Spinal cord (tissue), 10 donors: Measurements from ENCODE around the gene RGS11. TPM values are rescaled to one million over a fixed set of nuclear protein-coding genes. Genes with fewer than 3 reads are reported as not detected.

Experiments used
- DNase-seq, 6 donors: peaks; one replicate each; pipeline versions ENCODE4 v3.0.0 to v3.0.0-alpha.2; 2013 to 2015; ENCODE audit warnings: low spot score in 6 of 6, low read depth in 4 of 6
- H3K27ac ChIP-seq: one replicate; pipeline ENCODE4 v1.5.1; 2013; ENCODE audit warnings: low read depth, low read length, control low read depth
- H3K27me3 ChIP-seq: one replicate; pipeline ENCODE4 v1.6.1; 2013; ENCODE audit warnings: low read length; ENCODE audit not compliant: control insufficient read depth, insufficient read depth
- H3K36me3 ChIP-seq: one replicate; pipeline ENCODE4 v1.6.1; 2013; ENCODE audit warnings: low read length; ENCODE audit not compliant: control insufficient read depth, insufficient read depth
- H3K4me1 ChIP-seq: one replicate; pipeline ENCODE4 v1.6.1; 2013; ENCODE audit warnings: low read length; ENCODE audit not compliant: control insufficient read depth, insufficient read depth
- H3K4me3 ChIP-seq: one replicate; pipeline ENCODE4 v1.5.1; 2013; ENCODE audit warnings: low read depth, low read length, control low read depth
- H3K9me3 ChIP-seq: one replicate; pipeline ENCODE4 v1.6.1; 2013; ENCODE audit warnings: low read length; ENCODE audit not compliant: control insufficient read depth, insufficient read depth
- WGBS: methylation state at CpG from one replicate; pipeline ENCODE4 v1.1.5; 2013; ENCODE audit warnings: missing lambda C conversion rate; ENCODE audit not compliant: insufficient coverage; 5-methylcytosine and 5-hydroxymethylcytosine counted together
- polyA plus RNA-seq, 2 donors: library from polyadenylated mRNA; unstranded; fragments of 120-200 nt; gene quantifications; one replicate each; pipeline ENCODE4 v1.2.1, GENCODE V29; 2013; ENCODE audit not compliant: insufficient read length in 2 of 2
- total RNA-seq, 2 donors: library from RNA; depleted of rRNA in 1 of 2; stranded (reverse); fragments of 120-200 nt in 1 of 2; fragments of >200 nt in 1 of 2; gene quantifications; one replicate each; pipeline versions ENCODE4 v1.2.3 to v1.2.4, GENCODE V29; 2013 to 2014
- donor health status: healthy.

RGS11 gene
- total and polyA plus RNA-seq, 4 donors: 7.9 to 47.5 (median 21.2) TPM

DNA sequence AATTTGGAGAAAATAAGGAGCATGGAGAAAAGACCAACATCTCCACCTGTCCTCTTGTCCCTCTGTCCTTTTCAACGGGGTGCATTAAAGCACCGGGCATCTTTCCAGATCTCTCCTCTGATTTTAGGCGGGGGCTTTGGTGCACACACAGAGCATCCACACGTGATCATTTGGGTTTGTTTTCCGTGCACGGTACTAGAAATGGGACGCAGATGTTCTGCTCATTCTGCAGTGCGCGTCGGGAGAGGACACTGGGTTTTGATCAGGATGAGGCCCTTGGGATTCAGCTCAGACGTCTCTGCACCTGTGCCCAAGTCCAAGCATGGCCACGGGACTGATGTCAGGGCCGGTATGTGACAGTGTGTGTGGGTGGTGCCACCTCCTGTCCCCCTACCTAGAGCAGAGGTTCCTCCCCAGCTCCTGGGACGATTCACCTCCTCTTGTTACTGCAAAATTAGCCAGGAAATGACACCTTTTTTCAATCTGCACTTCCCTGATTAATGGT is 39.1 kb upstream of the RGS11 start:
- H3K4me1 ChIP-seq: peaks cover 15% of the 10 kb centered on the region
- no peaks in the 10 kb centered on the region for H3K9me3 ChIP-seq
- no peak overlapping the region for H3K4me3 ChIP-seq
- H3K27me3 ChIP-seq: no peaks in the 10 kb centered on the region
- no peak overlapping the region for H3K27ac ChIP-seq
- WGBS: 40% methylated on average over 11 of the region's 14 CpGs
- H3K36me3 ChIP-seq: peaks cover 64% of the 10 kb centered on the region
- peak in 1 of 6 donors; percentile 78 for DNase-seq

DNA sequence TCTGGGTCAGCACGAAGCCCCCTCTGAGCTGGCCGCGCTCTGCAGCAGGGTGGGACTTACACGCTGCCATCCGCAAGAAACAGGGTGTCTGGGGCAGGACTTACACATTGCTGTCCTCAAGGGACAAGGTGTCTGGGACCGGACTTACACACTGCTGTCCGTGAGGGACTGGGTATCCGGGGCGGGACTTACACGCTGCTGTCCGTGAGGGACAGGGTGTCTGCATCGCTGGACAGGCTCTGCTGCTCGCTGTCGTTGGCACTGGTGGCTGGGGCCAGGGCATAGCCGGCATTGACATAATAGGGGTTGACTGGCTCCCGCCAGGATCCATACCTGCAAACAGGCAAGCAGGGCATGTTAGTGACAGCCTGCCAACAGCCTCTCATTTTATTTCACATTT is 38.6 kb upstream of the RGS11 start:
- peaks cover 66% of the 10 kb centered on the region for H3K36me3 ChIP-seq
- 84% methylated on average over 14 of the region's 16 CpGs for WGBS
- no peaks in the 10 kb centered on the region for H3K9me3 ChIP-seq
- no peaks in the 10 kb centered on the region for H3K27me3 ChIP-seq
- no peak for DNase-seq
- peaks cover 16% of the 10 kb centered on the region for H3K4me1 ChIP-seq
- no peak overlapping the region for H3K27ac ChIP-seq
- no peak overlapping the region for H3K4me3 ChIP-seq

DNA sequence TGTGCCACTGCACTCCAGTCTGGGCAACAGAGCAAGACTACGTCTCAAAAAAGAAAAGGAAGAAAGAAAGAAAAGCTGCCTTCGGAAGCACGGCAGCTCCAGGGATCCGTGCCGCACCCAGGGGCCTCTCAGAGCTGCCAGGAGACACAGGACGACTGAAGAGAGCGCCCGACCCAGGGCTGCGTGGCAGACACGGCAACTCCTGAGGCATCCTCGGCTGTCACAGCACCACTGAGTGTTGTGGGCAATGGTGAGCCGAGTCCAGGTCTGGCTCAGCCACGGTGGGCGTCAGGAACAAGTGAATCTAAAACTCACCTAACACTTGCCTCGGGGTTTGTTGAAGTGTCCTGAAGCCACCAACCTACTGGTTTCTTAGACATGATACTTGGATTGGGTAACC is 36.0 kb upstream of the RGS11 start:
- no peak overlapping the region for H3K27ac ChIP-seq
- H3K4me1 ChIP-seq: peaks cover 21% of the 10 kb centered on the region
- peaks cover 73% of the 10 kb centered on the region for H3K36me3 ChIP-seq
- DNase-seq: no peak
- no peak overlapping the region for H3K4me3 ChIP-seq
- H3K27me3 ChIP-seq: no peaks in the 10 kb centered on the region
- 100% methylated on average over 15 of the region's 15 CpGs for WGBS
- H3K9me3 ChIP-seq: no peaks in the 10 kb centered on the region

DNA sequence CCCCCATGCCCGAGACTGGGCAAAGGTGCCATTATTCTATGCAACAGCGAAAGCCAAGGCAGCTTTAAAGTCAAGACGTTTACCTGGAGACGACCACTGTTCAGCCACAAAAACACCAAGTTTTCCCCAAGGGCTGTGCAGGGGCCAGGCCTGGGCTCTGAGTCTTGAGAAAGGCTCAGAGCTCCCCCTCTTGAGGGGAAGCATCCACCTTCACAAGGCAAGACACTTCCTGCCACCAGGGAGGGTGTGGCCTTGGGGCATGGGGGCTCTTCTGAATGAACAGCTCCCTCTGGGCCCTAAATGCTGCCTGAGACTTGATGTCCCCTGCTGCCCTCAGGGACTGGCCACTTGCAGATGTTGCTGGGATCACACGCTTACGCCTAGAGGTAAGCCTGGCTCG is 33.7 kb upstream of the RGS11 start:
- Histone ChIP-seq H3K27me3 (no peaks in the 10 kb centered on the region), H3K4me3 (no peak overlapping the region), H3K36me3 (peaks cover 87% of the 10 kb centered on the region), H3K27ac (no peak overlapping the region), H3K9me3 (no peaks in the 10 kb centered on the region), H3K4me1 (peaks cover 25% of the 10 kb centered on the region)
- no peak for DNase-seq
- WGBS: 82% methylated on average over 7 of the region's 7 CpGs

DNA sequence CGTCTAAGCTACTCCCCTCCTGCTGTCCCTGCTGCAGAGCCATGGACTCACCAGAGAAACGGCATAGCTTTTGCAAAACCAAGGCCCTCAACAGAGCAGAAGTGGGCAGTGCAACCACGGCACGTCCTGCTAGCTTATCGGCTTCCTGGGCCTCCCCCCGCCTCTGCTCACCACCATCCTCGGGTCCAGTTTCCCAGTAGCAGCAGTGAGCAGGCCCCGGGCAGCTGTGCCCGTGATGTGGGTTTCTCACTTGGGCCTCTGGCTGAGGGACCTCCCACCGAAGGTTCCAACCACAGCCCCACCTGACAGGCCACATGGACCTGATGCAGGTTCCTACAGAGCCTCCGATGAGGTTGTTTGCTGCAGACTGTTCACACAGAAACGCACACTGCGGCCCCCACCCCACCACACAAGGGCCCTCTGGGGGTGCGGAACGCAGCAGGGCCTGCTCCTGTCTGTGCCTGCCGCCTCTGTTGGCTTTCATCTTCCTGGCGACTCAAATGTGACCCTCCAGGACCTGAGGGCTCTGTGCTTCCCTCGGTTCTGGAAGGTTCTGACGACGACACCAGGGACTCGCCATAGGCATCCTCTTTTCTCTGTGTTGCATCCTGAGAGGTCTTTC is 32.1 kb upstream of the RGS11 start:
- Histone ChIP-seq H3K27ac (no peak overlapping the region), H3K4me3 (no peak overlapping the region), H3K27me3 (no peaks in the 10 kb centered on the region), H3K4me1 (peaks cover 20% of the 10 kb centered on the region), H3K9me3 (no peaks in the 10 kb centered on the region), H3K36me3 (peaks cover 87% of the 10 kb centered on the region)
- WGBS: 91% methylated on average over 21 of the region's 21 CpGs
- no peak for DNase-seq

DNA sequence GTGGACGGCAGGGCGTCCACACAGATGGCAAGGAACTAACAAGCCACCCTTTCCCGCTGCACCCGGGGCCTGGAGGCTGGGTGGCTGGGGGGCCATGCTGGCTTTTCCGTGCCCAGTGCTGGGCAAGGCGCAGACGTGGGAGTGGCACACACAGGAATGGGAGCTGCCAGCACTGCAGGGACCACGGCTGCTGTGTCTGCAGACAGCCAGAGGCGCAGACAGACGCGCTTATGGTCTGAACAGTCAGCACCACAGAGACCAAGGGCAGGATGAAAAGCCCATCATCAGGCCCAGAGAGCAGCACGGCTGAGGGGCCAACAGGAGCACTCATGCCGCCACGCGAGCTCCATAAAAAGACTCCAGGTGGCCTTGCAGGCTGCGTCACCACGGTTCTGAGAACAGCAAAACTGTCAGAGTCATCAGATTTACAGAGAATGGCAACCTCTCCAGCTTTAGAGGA is 31.2 kb upstream of the RGS11 start:
- no peak overlapping the region for H3K4me3 ChIP-seq
- no peaks in the 10 kb centered on the region for H3K9me3 ChIP-seq
- no peak overlapping the region for H3K27ac ChIP-seq
- peak in 1 of 6 donors; percentile 60 for DNase-seq
- H3K27me3 ChIP-seq: no peaks in the 10 kb centered on the region
- WGBS: 65% methylated on average over 17 of the region's 17 CpGs
- peaks cover 87% of the 10 kb centered on the region for H3K36me3 ChIP-seq
- peaks cover 20% of the 10 kb centered on the region for H3K4me1 ChIP-seq

DNA sequence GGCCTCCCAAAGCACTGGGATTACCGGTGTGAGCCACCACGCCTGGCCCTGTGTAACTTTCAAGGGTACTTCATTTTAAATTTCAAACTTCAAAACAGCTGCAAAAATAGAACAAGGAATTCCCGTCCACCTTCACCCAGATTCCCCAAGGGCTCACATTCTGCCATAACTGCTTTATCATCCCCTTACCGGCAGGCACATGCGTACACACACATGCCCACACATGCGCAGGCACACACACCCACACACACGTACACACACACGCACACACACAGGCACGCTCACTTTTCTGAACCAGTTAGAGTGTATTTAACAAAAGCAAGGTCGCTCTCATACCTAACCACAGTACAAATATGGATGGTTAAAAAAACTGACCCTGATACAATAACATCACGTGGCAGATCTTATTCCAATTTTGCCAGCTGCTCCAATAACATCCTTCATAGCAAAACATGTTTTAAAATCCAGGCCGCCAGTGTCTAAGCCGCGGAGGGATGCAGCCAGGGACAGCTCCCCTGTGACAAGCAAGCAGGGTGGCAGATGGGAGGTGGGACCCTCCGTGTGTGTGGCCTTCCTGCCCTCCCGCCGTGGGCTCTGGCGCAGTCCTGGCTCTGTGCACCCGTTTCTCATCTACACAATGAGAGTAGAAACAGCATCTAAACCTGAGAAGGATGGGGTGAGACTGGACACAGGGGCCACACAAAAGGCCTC is 30.3 kb upstream of the RGS11 start:
- 85% methylated on average over 9 of the region's 19 CpGs for WGBS
- peak in 1 of 6 donors; percentile 21 for DNase-seq
- Histone ChIP-seq H3K4me1 (peaks cover 20% of the 10 kb centered on the region), H3K9me3 (no peaks in the 10 kb centered on the region), H3K4me3 (no peak overlapping the region), H3K27ac (no peak overlapping the region), H3K36me3 (peaks cover 81% of the 10 kb centered on the region), H3K27me3 (no peaks in the 10 kb centered on the region)

DNA sequence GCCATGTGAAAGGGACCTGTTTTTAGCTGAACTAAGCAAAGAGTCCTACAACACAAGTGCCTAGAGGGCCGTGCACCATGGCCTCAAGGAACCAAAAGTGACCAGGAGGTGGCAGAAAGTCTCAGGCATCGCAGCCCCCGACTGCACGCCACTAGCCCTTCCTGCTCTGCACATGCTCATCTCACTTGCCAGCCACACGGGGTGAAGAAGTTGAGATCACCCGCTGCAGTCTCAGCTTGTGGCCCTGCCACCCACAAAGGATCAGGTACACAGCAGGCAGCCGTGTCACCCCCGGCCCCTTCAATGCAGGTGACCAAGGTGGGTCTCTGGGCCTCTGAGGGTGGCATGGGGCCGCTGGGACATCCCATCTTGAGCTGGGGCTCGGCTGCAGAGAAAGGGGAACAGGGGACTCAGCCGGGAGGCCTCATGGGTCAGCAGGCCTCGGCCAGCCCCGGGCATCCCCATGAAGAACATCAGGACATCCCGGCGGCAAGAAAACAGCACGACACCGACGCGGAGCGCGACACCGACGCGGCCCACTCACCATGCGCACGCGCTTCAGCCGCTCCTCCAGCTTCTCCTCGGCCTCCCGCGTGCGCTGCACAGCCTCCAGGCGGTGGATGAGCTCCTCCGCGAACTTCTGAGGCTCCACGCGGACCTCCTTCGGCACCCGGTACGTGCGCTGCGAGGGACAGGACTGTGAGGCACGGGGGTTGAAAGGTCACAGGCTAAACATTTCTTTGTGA is 28.2 kb upstream of the RGS11 start:
- no peaks in the 10 kb centered on the region for H3K9me3 ChIP-seq
- WGBS: 91% methylated on average over 43 of the region's 43 CpGs
- peaks cover 17% of the 10 kb centered on the region for H3K4me1 ChIP-seq
- DNase-seq: no peak
- H3K36me3 ChIP-seq: peaks cover 68% of the 10 kb centered on the region
- H3K27me3 ChIP-seq: no peaks in the 10 kb centered on the region
- H3K27ac ChIP-seq: no peak overlapping the region
- H3K4me3 ChIP-seq: no peak overlapping the region

DNA sequence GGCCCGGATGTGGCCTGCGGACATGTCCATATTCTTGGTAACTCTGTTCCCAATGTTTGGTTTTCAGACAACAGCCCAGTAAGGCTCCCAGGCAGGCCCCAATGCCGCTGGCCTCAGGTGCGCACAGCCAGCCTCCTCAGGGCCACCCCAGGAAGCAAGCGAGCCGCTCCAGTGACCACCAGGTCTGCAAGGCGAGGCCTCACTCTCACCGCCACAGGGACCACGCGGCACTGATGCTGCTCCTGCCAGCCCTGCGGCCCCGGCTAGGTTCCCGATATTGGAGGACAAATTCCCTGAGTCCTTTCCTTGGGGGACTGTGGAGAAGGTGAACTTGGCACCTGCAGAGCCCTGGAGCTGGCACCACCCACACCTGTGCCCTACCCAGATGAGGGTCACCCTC is 26.2 kb upstream of the RGS11 start:
- no peaks in the 10 kb centered on the region for H3K27me3 ChIP-seq
- peaks cover 64% of the 10 kb centered on the region for H3K36me3 ChIP-seq
- H3K27ac ChIP-seq: no peak overlapping the region
- no peaks in the 10 kb centered on the region for H3K9me3 ChIP-seq
- 95% methylated on average over 13 of the region's 13 CpGs for WGBS
- no peak overlapping the region for H3K4me3 ChIP-seq
- DNase-seq: no peak
- H3K4me1 ChIP-seq: peaks cover 8% of the 10 kb centered on the region
